IPS-18c (cell line): Measurements from ENCODE around the gene FIS1.
"Not testable (repeated sequence)": the region's sequence is repeated elsewhere in the genome, so short reads cannot be mapped to it uniquely, and the experiment has no call there.

ENCODE experiments used
- H3K4me3 ChIP-seq: 2 replicates; pipeline ENCODE4 v1.7.0; 2013; ENCODE audit warnings: low read depth, mild to moderate bottlenecking, low read length, moderate library complexity; ENCODE audit not compliant: insufficient read depth
- H3K9me3 ChIP-seq: one replicate; pipeline ENCODE4 v1.6.1; 2013; ENCODE audit warnings: mild to moderate bottlenecking, low read length, moderate library complexity; ENCODE audit not compliant: control insufficient read depth, insufficient read depth

Gene FIS1

GRCh38 chr7:101217388-101218235 is 27.3 kb downstream of the FIS1 start, which contains the start of the genes PLOD3 and ZNHIT1:
Gene PLOD3 (minus strand): TSS chr7:101217581. CDS start chr7:101217274, 307 bp downstream.
Gene ZNHIT1 (plus strand): TSS chr7:101218165. CDS start chr7:101218196, 31 bp downstream.
- peak within 1 kb of the TSS; percentile 91 for H3K4me3 ChIP-seq
- H3K9me3 ChIP-seq = no peaks in the 10 kb centered on the region

GRCh38 chr7:101216860-101217387 is 28.0 kb downstream of the FIS1 start:
- Histone ChIP-seq H3K4me3 (peak overlapping the region; percentile 91), H3K9me3 (no peaks in the 10 kb centered on the region)

GRCh38 chr7:101216001-101216859 is 28.7 kb downstream of the FIS1 start:
- H3K9me3 ChIP-seq = no peaks in the 10 kb centered on the region
- H3K4me3 ChIP-seq = peak overlapping the region; percentile 91

- Histone ChIP-seq H3K4me3 (no peak overlapping the region), H3K9me3 (no peaks in the 10 kb centered on the region)
Measured at GRCh38 chr7:101212014-101212413, 32.9 kb downstream of the FIS1 start.

- no peaks in the 10 kb centered on the region for H3K9me3 ChIP-seq
- H3K4me3 ChIP-seq = no peak overlapping the region
Measured at GRCh38 chr7:101211501-101211900, 33.4 kb downstream of the FIS1 start.

GRCh38 chr7:101210143-101210542 is 34.7 kb downstream of the FIS1 start:
- Histone ChIP-seq H3K4me3 (no peak overlapping the region), H3K9me3 (no peaks in the 10 kb centered on the region)

- no peaks in the 10 kb centered on the region for H3K9me3 ChIP-seq
- no peak overlapping the region for H3K4me3 ChIP-seq
Measured at GRCh38 chr7:101208794-101209193, 36.1 kb downstream of the FIS1 start.

- Histone ChIP-seq H3K4me3 (no peak overlapping the region), H3K9me3 (peaks cover under 1% of the 10 kb centered on the region)
Measured at GRCh38 chr7:101207459-101207858, 37.4 kb downstream of the FIS1 start.

GRCh38 chr7:101206665-101207042 is 38.2 kb downstream of the FIS1 start:
- H3K9me3 ChIP-seq = peaks cover 2% of the 10 kb centered on the region
- H3K4me3 ChIP-seq = no peak overlapping the region

- H3K9me3 ChIP-seq = peaks cover 2% of the 10 kb centered on the region
- H3K4me3 ChIP-seq = no peak overlapping the region
Measured at GRCh38 chr7:101205901-101206664, 38.8 kb downstream of the FIS1 start.

- not testable (repeated sequence) for H3K4me3 ChIP-seq, H3K9me3 ChIP-seq
Measured at GRCh38 chr7:101203740-101204738, 40.8 kb downstream of the FIS1 start.

- H3K4me3 ChIP-seq = no peak overlapping the region; the same call in 1 of the 2 replicates
- H3K9me3 ChIP-seq = peaks cover 2% of the 10 kb centered on the region
Measured at GRCh38 chr7:101202603-101202918, 42.3 kb downstream of the FIS1 start.

- peak overlapping the region; percentile 53 for H3K4me3 ChIP-seq
Measured at GRCh38 chr7:101201695-101202602, 42.9 kb downstream of the FIS1 start.

GRCh38 chr7:101200862-101201599 is 43.9 kb downstream of the FIS1 start, which contains the start of gene MOGAT3:
Gene MOGAT3 (minus strand): TSS chr7:101201036. CDS start chr7:101200854, 182 bp downstream.
- peaks cover 2% of the 10 kb centered on the region for H3K9me3 ChIP-seq
- H3K4me3 ChIP-seq = peak within 1 kb of the TSS; percentile 53

More at GRCh38 chr7:101201695-101202602, 42.9 kb downstream of the FIS1 start:
- H3K9me3 ChIP-seq = peaks cover 2% of the 10 kb centered on the region
